Upper lobe of right lung (tissue), 1 donor: ENCODE data around the gene SFMBT1. TPM values are rescaled to one million over a fixed set of nuclear protein-coding genes. Genes with fewer than 3 reads are reported as not detected.

Experiments
- ATAC-seq: fragments of 200-7000 bp; cut with Tn5 transposase; one replicate; pipeline ENCODE4 v1.9.1; 2020; ENCODE audit warnings: mild to moderate bottlenecking, moderate library complexity
- DNase-seq: peaks from one replicate; pipeline ENCODE4 v3.0.0-alpha.2; 2020
- H3K27ac ChIP-seq: fragments of 200-600 bp; one replicate; pipeline ENCODE4 v1.8.0; 2022
- H3K27me3 ChIP-seq: fragments of 200-600 bp; one replicate; pipeline ENCODE4 v1.8.0; 2022; ENCODE audit warnings: mild to moderate bottlenecking
- H3K36me3 ChIP-seq: fragments of 200-600 bp; one replicate; pipeline ENCODE4 v1.8.0; 2022
- H3K4me1 ChIP-seq: fragments of 200-600 bp; one replicate; pipeline ENCODE4 v1.8.0; 2022
- H3K4me3 ChIP-seq: fragments of 200-600 bp; one replicate; pipeline ENCODE4 v1.8.0; 2022; ENCODE audit warnings: mild to moderate bottlenecking
- H3K9me3 ChIP-seq: fragments of 200-600 bp; one replicate; pipeline ENCODE4 v1.8.0; 2022
- intact Hi-C: fragments of 100-400 bp; cut with DNase I; formaldehyde crosslinking; loops from one replicate; pipeline ENCODE4 v1.11.0; 2022
- total RNA-seq: library from RNA; stranded (reverse); fragmentation: NEBNext Ultra II Directional; extraction: Animal tissue kit (Norgen Biotek cat#: 25700); gene quantifications from one replicate; pipeline ENCODE4 v1.2.1, GENCODE V29; 2021
- TF ChIP-seq, protein P1 (sequence below): fragments of 200-600 bp; IDR thresholded peaks from one replicate; pipeline ENCODE4 v1.8.0; 2022; ENCODE audit warnings: antibody characterized with exemption
- donor health status: DM: no; HTN: yes; CAD: no; lungs with severe emphysema.

The SFMBT1 gene
- total RNA-seq, 1 donor from 2014 or later: 17.2 TPM

DNA sequence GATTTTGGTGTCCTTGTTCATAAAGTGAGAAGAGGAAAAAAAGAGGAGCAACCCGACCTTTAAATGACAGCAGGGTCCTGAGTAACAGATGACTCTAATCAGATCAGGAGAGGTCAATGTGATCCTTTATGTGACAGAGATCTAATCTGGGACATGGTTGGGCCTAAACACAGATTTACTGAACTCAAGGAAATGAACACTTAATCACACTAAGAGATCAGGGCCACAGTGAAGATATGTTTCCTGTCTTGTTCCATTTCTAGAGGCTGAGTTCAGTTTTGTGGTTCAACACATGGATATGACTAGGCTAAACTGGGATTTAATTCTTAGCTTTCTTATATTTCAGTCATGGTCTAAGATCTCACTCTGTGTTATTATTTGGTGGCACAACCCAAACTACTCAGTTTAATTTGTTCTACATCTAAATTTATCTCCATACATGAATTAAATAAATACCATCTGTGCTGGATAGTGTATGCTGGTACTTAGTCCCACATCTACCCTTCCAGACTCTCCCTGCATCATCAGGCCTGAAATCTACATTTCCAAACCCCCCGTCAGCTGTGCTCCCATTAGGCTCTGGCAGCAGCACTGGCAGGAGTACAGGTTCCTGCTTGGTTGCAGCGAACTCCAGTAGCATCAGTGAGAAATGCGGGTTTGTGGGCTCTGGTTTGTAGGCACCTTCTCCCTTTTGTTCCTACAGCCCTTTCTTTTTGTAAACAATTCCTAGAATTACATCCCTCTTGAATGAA lies 22.6 kb downstream of the SFMBT1 start:
- H3K4me1 ChIP-seq: peaks cover 4% of the 10 kb centered on the region
- intact Hi-C loops: no loop called here
- no peaks in the 10 kb centered on the region for H3K36me3 ChIP-seq
- H3K9me3 ChIP-seq: no peaks in the 10 kb centered on the region
- H3K4me3 ChIP-seq: no peak overlapping the region
- ATAC-seq (no peak), DNase-seq (no peak)
- H3K27ac ChIP-seq: no peak overlapping the region
- H3K27me3 ChIP-seq: no peaks in the 10 kb centered on the region
- TF ChIP-seq, protein P1, sequence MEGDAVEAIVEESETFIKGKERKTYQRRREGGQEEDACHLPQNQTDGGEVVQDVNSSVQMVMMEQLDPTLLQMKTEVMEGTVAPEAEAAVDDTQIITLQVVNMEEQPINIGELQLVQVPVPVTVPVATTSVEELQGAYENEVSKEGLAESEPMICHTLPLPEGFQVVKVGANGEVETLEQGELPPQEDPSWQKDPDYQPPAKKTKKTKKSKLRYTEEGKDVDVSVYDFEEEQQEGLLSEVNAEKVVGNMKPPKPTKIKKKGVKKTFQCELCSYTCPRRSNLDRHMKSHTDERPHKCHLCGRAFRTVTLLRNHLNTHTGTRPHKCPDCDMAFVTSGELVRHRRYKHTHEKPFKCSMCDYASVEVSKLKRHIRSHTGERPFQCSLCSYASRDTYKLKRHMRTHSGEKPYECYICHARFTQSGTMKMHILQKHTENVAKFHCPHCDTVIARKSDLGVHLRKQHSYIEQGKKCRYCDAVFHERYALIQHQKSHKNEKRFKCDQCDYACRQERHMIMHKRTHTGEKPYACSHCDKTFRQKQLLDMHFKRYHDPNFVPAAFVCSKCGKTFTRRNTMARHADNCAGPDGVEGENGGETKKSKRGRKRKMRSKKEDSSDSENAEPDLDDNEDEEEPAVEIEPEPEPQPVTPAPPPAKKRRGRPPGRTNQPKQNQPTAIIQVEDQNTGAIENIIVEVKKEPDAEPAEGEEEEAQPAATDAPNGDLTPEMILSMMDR: no peak

DNA sequence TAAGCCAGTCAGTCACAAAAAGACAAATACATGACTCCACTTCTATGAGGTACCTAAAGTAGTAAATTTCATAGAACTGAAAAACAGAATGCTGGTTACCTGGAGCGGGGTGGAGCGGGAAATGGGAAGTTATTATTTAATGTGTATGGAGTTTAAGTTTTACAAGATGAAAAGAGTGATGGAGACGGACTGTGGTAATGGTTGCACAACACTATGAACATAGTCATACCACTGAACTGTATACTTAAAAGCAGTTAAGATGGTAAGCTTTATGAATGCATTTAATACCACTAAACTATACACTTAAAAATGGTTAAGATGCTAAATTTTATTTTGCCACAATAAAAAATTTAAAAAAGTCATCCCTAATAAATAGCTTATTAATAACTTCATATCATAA lies 23.2 kb downstream of the SFMBT1 start:
- ATAC-seq: no peak
- intact Hi-C loops: no loop called here
- H3K9me3 ChIP-seq: no peaks in the 10 kb centered on the region
- H3K36me3 ChIP-seq: no peaks in the 10 kb centered on the region
- no peaks in the 10 kb centered on the region for H3K27me3 ChIP-seq
- no peak overlapping the region for H3K4me3 ChIP-seq
- TF ChIP-seq, protein P1: no peak
- peaks cover 4% of the 10 kb centered on the region for H3K4me1 ChIP-seq
- no peak for DNase-seq
- H3K27ac ChIP-seq: no peak overlapping the region

DNA sequence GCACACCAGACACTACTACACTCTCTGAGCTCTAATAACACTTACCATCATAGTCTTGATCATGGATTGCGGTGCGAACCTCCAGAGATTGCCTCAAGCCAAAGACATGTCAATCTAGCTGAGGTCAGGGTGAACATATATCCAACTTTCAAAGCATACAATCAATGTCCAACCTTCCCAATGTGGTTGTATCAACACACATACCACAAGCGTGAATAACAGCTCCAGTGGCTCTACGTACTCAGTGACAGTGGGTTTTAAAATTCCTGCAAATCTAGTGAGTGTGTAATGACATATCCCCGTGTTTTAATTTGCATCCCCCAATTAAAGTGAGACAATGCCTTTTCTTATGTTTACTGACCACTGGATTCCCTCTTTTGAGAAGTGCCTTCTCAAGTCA lies 29.6 kb downstream of the SFMBT1 start:
- peaks cover 4% of the 10 kb centered on the region for H3K4me1 ChIP-seq
- ATAC-seq (no peak), DNase-seq (no peak)
- no peaks in the 10 kb centered on the region for H3K36me3 ChIP-seq
- intact Hi-C loops: no loop called here
- no peak overlapping the region for H3K27ac ChIP-seq
- H3K27me3 ChIP-seq: no peaks in the 10 kb centered on the region
- TF ChIP-seq, protein P1: no peak
- H3K4me3 ChIP-seq: no peak overlapping the region
- H3K9me3 ChIP-seq: no peaks in the 10 kb centered on the region

DNA sequence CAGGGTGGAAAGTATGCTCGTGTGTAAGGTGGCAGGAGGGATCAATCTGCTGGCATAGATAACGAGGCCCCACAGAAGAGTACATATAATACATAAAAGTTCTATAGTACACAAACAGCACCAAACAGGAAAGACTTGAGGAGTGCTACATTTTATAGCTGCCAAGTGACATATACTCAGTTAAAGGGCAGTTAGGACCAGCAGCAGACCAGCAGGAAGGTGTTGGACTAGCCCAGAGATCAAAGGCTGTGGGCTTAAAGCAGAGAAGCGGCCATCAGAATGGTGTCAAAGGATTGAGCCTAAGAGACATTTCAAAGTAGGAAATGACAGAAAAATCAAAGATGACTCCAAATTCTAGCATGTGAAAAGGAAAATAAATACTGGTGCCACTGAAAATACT lies 34.5 kb downstream of the SFMBT1 start:
- H3K4me3 ChIP-seq: no peak overlapping the region
- DNase-seq (no peak), ATAC-seq (no peak)
- TF ChIP-seq, protein P1: no peak
- intact Hi-C loops: no loop called here
- no peaks in the 10 kb centered on the region for H3K4me1 ChIP-seq
- H3K27ac ChIP-seq: no peak overlapping the region
- no peaks in the 10 kb centered on the region for H3K27me3 ChIP-seq
- no peaks in the 10 kb centered on the region for H3K9me3 ChIP-seq
- no peaks in the 10 kb centered on the region for H3K36me3 ChIP-seq

DNA sequence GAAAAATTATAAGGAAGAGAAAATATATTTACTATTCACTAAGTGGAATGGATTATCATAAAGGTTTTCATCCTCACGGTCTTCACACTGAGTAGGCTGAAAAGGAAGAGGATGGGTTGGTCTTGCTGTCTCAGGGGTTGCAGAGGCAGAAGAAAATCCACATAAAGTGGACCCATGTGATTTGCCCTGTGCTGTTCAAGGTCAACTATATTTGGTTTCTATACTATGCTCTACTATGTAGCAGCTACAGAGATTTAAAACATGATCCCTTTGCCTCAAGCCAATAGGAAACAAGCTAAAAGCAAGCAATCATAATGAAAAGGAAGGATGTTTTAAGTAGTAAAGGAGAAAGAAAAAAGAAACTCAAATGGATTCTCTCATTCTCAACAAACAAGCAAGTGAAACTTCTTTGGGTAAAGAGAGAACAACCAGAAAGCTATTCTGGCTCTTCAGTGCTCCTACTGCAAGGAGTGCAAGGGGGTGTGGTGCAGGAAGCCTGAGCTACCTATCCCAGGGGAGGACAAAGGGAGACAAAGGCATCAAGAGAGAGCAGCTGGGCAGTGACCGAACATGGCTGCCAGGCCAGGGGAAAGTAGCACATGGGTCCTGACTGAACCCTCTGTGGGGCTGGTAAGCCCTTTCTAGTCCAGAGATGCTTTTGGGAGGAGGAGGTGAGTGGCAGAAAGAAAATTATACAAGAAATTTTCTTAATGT lies 35.9 kb downstream of the SFMBT1 start:
- no peak overlapping the region for H3K27ac ChIP-seq
- intact Hi-C loops: no loop called here
- no peaks in the 10 kb centered on the region for H3K27me3 ChIP-seq
- no peak for ATAC-seq
- H3K36me3 ChIP-seq: no peaks in the 10 kb centered on the region
- H3K9me3 ChIP-seq: no peaks in the 10 kb centered on the region
- no peak for DNase-seq
- no peaks in the 10 kb centered on the region for H3K4me1 ChIP-seq
- no peak overlapping the region for H3K4me3 ChIP-seq
- TF ChIP-seq, protein P1: no peak
